HEK293 (cell line): ENCODE data around the gene TSC2.
"Not testable (repeated sequence)": the region's sequence is repeated elsewhere in the genome, so short reads cannot be mapped to it uniquely, and the experiment has no call there.

Source experiments
- CTCF ChIA-PET: fragments of 350-600 bp; formaldehyde crosslinking; extraction: SDS; loops from one replicate; lab custom pipeline; 2021; ENCODE audit warnings: antibody characterized with exemption; lab: Yijun Ruan, JAX
- POLR2A ChIA-PET: fragments of 300-600 bp; formaldehyde crosslinking; extraction: SDS; loops from one replicate; lab custom pipeline; 2020; ENCODE audit warnings: antibody characterized with exemption, inconsistent platforms; lab: Yijun Ruan, JAX
- H3K27ac ChIP-seq: fragments of 200-500 bp; sonication (Bioruptor generic); 2 replicates; pipeline ENCODE4 v1.5.1; 2014; ENCODE audit warnings: low read depth, low read length, control low read depth, inconsistent platforms; ENCODE audit errors: extremely low read depth
- H3K36me3 ChIP-seq, 2 experiments: fragments of 200-500 bp in 1 of 2; sonication (Bioruptor generic) in 1 of 2; 1 replicate in 1 of 2; 2 replicates in 1 of 2; pipeline ENCODE4 v1.5.1; 2014 to 2017; ENCODE audit warnings: inconsistent platforms in 2 of 2, low read length in 2 of 2; ENCODE audit not compliant: control insufficient read depth in 2 of 2, insufficient read depth in 1 of 2
- H3K4me1 ChIP-seq: fragments of 200-500 bp; sonication (Bioruptor generic); 2 replicates; pipeline ENCODE4 v1.5.1; 2014; ENCODE audit warnings: mild to moderate bottlenecking, low read length, inconsistent platforms; ENCODE audit not compliant: control insufficient read depth, insufficient read depth
- H3K4me3 ChIP-seq: 2 replicates; pipeline ENCODE4 v1.5.1; 2011; ENCODE audit warnings: low read depth, mild to moderate bottlenecking, control low read depth, low read length, moderate library complexity
- H3K9me3 ChIP-seq: fragments of 200-500 bp; sonication (Bioruptor generic); 2 replicates; pipeline ENCODE4 v1.5.1; 2014; ENCODE audit warnings: low read depth, low read length, inconsistent platforms; ENCODE audit not compliant: control insufficient read depth, insufficient read depth
- BCL11A ChIP-seq: fragments of 450-650 bp; formaldehyde crosslinking; IDR thresholded peaks from 2 replicates; pipeline ENCODE4 v1.5.1; 2016; ENCODE audit warnings: low read depth, missing biosample characterization, missing genetic modification characterization
- BCL11B ChIP-seq: fragments of 450-650 bp; formaldehyde crosslinking; IDR thresholded peaks from 2 replicates; pipeline ENCODE4 v1.5.1; 2016; ENCODE audit warnings: low read depth, missing biosample characterization, missing genetic modification characterization
- HOXC10 ChIP-seq: sonication (generic); formaldehyde crosslinking; IDR thresholded peaks from 2 replicates; pipeline ENCODE4 v1.8.1; 2023; ENCODE audit warnings: mild to moderate bottlenecking, missing genetic modification reagents
- SETDB1 ChIP-seq: IDR thresholded peaks from one replicate; pipeline ENCODE4 v1.6.1; 2017; ENCODE audit warnings: mild to moderate bottlenecking, low read length, moderate library complexity, mixed read lengths; ENCODE audit not compliant: insufficient read length
- ZNF140 ChIP-seq: fragments of 450-650 bp; formaldehyde crosslinking; IDR thresholded peaks from 2 replicates; pipeline ENCODE4 v1.5.1; 2016; ENCODE audit warnings: missing biosample characterization, missing genetic modification characterization
- ZNF2 ChIP-seq: fragments of 450-650 bp; formaldehyde crosslinking; IDR thresholded peaks from 2 replicates; pipeline ENCODE4 v1.5.1; 2016; ENCODE audit warnings: missing biosample characterization, missing genetic modification characterization
- ZNF404 ChIP-seq: fragments of 450-650 bp; formaldehyde crosslinking; IDR thresholded peaks from 2 replicates; pipeline ENCODE4 v1.5.1; 2017; ENCODE audit warnings: missing biosample characterization, missing genetic modification characterization
- ZNF549 ChIP-seq: fragments of 450-650 bp; IDR thresholded peaks from 2 replicates; pipeline ENCODE4 v1.5.1; 2018; ENCODE audit warnings: missing biosample characterization, missing genetic modification characterization, mild to moderate bottlenecking, inconsistent platforms, moderate library complexity
- ZNF561 ChIP-seq: fragments of 450-650 bp; IDR thresholded peaks from 2 replicates; pipeline ENCODE4 v1.5.1; 2018; ENCODE audit warnings: missing biosample characterization, missing genetic modification characterization, borderline replicate concordance
- ZNF658 ChIP-seq: fragments of 450-650 bp; formaldehyde crosslinking; IDR thresholded peaks from 2 replicates; pipeline ENCODE4; 2016; ENCODE audit warnings: missing biosample characterization, missing genetic modification characterization
- ZNF701 ChIP-seq: fragments of 450-650 bp; formaldehyde crosslinking; IDR thresholded peaks from 2 replicates; pipeline ENCODE4 v1.5.1; 2016; ENCODE audit warnings: missing biosample characterization, missing genetic modification characterization
- ZNF747 ChIP-seq: fragments of 450-650 bp; formaldehyde crosslinking; IDR thresholded peaks from 2 replicates; pipeline ENCODE4 v1.5.1; 2016; ENCODE audit warnings: missing biosample characterization, missing genetic modification characterization
- ZNF777 ChIP-seq: fragments of 450-650 bp; formaldehyde crosslinking; IDR thresholded peaks from 2 replicates; pipeline ENCODE4 v1.5.1; 2017; ENCODE audit warnings: missing biosample characterization, missing genetic modification characterization, borderline replicate concordance
- ZSCAN16 ChIP-seq: fragments of 450-650 bp; formaldehyde crosslinking; IDR thresholded peaks from 2 replicates; pipeline ENCODE4 v1.5.1; 2016; ENCODE audit warnings: missing biosample characterization, missing genetic modification characterization
- TF ChIP-seq, protein P1 (sequence below): fragments of 450-650 bp; formaldehyde crosslinking; IDR thresholded peaks from 2 replicates; pipeline ENCODE4 v1.5.1; 2016; ENCODE audit warnings: missing biosample characterization, missing genetic modification characterization
- TF ChIP-seq, protein P2 (sequence below): fragments of 450-650 bp; formaldehyde crosslinking; conservative IDR thresholded peaks from 2 replicates; pipeline ENCODE4 v1.5.1; 2016; ENCODE audit warnings: low read depth, missing biosample characterization, missing genetic modification characterization

TSC2 gene

DNA sequence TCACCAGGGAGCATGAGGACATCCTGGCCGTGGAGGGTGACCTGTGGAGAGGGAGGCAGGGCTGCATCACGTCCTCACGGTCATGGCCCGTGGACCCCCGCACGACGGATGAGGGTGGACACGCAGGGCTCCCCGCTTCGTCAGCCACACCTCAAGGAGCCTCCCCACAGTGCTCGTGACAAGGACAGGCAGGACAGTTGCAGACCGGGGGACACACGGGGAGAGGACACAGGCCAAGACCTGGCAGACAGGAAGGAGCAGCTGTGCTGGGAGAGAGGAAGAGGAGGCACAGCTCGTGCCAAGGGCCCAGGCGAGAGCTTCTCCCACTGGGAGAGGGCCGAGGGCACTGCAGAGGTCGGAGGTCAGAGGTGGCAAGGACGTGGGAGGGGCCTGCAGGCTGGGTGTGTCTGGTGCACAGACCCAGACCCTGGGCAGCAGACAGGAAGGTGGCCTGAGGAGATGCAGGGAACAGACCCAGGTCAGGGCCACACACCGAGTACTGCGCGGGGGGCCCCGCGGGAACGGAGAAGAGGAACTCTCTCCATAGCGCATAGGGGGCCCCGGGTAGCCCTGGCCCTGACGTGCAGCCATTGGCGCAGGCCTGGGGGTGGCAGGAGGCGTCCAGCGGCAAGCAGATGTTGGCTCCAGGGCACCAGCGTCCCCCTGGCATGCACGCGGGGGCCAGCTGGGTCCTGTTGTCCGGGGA, 67.3 kb downstream of the TSC2 start:
- H3K4me1 ChIP-seq, CTCF ChIA-PET, H3K9me3 ChIP-seq, POLR2A ChIA-PET, H3K4me3 ChIP-seq: not testable (repeated sequence)
- peaks cover 0 to 19% of the 10 kb centered on the region in 2 experiments; a peak in 1 of 3 replicates for H3K36me3 ChIP-seq
- TF ChIP-seq BCL11A (tag by site-specific recombination) (0 out of 2 replicates have a peak, but pooled peaks have one; percentile 60), BCL11B (tag by site-specific recombination) (peak; percentile 91)
- TF ChIP-seq, all 188 proteins: peak for 2; not testable (repeated sequence) for 186
- H3K27ac ChIP-seq, result not testable (repeated sequence)

DNA sequence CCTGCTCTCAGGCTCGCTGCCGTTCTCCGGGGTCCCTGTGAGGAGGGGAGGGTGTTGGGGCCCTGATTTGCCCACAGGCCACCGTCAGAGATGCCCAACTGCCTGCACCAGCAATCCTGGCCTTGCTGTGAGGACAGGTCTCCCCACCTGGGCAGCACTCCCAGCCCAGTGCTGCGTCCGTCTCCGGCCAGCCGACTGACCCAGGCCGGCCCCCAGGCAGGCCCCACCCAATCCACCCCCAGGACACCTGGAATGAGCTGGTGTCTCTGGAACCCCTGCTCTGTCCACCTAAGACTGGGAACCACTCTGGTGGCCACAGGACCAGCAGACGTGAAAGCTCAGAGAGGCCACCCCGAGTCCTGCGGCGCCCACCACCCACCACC, 67.8 kb downstream of the TSC2 start:
- H3K36me3 ChIP-seq, result peaks cover 0 to 15% of the 10 kb centered on the region in 2 experiments; a peak in 1 of 3 replicates
- no peak overlapping the region for H3K27ac ChIP-seq
- ChIA-PET CTCF (no interaction called here), POLR2A (no interaction called here)
- no peaks in the 10 kb centered on the region for H3K4me1 ChIP-seq
- no peak for TF ChIP-seq ZNF658 (tag by site-specific recombination)
- no peak for TF ChIP-seq ZNF140 (tag by site-specific recombination)
- no peak for TF ChIP-seq ZNF777 (tag by site-specific recombination)
- no peak for TF ChIP-seq BCL11B (tag by site-specific recombination)
- no peak for TF ChIP-seq ZNF404
- no peak for TF ChIP-seq ZSCAN16
- TF ChIP-seq SETDB1, result no peak
- TF ChIP-seq, protein P1, sequence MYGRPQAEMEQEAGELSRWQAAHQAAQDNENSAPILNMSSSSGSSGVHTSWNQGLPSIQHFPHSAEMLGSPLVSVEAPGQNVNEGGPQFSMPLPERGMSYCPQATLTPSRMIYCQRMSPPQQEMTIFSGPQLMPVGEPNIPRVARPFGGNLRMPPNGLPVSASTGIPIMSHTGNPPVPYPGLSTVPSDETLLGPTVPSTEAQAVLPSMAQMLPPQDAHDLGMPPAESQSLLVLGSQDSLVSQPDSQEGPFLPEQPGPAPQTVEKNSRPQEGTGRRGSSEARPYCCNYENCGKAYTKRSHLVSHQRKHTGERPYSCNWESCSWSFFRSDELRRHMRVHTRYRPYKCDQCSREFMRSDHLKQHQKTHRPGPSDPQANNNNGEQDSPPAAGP (tag by site-specific recombination), result no peak
- TF ChIP-seq, protein P2, sequence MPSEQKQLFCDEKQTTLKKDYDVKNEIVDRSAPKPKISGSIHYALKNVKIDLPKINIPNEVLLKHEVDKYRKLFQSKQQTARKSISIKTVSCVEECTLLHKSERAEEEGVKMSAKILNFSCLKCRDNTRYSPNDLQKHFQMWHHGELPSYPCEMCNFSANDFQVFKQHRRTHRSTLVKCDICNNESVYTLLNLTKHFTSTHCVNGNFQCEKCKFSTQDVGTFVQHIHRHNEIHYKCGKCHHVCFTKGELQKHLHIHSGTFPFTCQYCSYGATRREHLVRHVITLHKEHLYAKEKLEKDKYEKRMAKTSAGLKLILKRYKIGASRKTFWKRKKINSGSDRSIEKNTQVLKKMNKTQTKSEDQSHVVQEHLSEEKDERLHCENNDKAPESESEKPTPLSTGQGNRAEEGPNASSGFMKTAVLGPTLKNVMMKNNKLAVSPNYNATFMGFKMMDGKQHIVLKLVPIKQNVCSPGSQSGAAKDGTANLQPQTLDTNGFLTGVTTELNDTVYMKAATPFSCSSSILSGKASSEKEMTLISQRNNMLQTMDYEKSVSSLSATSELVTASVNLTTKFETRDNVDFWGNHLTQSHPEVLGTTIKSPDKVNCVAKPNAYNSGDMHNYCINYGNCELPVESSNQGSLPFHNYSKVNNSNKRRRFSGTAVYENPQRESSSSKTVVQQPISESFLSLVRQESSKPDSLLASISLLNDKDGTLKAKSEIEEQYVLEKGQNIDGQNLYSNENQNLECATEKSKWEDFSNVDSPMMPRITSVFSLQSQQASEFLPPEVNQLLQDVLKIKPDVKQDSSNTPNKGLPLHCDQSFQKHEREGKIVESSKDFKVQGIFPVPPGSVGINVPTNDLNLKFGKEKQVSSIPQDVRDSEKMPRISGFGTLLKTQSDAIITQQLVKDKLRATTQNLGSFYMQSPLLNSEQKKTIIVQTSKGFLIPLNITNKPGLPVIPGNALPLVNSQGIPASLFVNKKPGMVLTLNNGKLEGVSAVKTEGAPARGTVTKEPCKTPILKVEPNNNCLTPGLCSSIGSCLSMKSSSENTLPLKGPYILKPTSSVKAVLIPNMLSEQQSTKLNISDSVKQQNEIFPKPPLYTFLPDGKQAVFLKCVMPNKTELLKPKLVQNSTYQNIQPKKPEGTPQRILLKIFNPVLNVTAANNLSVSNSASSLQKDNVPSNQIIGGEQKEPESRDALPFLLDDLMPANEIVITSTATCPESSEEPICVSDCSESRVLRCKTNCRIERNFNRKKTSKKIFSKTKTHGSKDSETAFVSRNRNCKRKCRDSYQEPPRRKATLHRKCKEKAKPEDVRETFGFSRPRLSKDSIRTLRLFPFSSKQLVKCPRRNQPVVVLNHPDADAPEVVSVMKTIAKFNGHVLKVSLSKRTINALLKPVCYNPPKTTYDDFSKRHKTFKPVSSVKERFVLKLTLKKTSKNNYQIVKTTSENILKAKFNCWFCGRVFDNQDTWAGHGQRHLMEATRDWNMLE, result no peak
- no peak for TF ChIP-seq ZNF549
- no peak for TF ChIP-seq ZNF2 (tag by site-specific recombination)
- no peak for TF ChIP-seq ZNF561 (tag by site-specific recombination)
- TF ChIP-seq HOXC10 (CRISPR knock-in tag), result no peak
- no peak for TF ChIP-seq ZNF701 (tag by site-specific recombination)
- no peak for TF ChIP-seq ZNF747 (tag by site-specific recombination)
- no peaks in the 10 kb centered on the region for H3K9me3 ChIP-seq
- H3K4me3 ChIP-seq, result no peak overlapping the region

DNA sequence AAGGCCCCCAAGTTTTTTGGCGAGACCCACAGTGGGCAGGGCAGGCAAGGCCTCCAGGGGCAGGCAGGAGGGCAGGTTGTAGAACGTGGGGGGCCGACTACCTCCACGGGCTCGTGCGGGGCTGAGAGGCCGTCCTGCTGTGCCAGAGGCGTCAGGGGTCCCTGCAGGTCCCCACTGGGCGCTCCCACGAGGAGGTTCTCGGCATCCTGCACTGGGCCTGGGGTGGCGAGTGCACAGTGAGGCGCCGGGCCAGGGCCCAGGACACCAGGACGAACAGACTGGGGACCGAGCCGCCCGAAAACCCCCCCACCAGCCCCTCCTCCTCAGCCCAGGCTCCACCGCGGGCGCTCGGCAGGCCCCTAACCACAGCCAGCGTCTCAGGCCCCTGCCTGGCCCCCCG, 68.6 kb downstream of the TSC2 start:
- H3K4me3 ChIP-seq, H3K9me3 ChIP-seq, H3K27ac ChIP-seq, POLR2A ChIA-PET, H3K4me1 ChIP-seq, CTCF ChIA-PET, H3K36me3 ChIP-seq: not testable (repeated sequence)

DNA sequence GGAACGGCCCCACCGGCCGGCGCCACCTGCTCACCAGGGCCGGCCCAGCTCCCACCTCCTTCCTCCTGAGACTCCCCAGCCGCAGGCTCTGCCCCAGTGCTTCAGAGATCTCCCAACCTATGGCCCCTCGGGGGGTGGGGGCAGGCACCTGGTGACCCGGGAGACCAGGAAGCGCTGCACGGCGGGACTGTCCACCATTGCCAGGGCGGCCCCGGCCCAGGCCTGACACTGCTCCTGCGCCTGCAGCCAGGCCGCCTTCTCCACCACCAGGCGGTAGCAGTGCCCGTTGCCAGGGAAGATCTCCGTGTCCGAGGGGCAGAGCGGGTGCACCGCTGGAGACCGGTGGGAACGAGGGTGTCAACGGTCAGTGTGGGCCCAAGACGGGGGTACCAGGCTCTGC, 69.6 kb downstream of the TSC2 start:
- H3K27ac ChIP-seq, H3K4me3 ChIP-seq, POLR2A ChIA-PET, H3K36me3 ChIP-seq, H3K4me1 ChIP-seq, CTCF ChIA-PET, H3K9me3 ChIP-seq: not testable (repeated sequence)
